OCI-LY1 (cell line): ENCODE results near the gene HDAC8.
"Not testable (repeated sequence)": the region's sequence is repeated elsewhere in the genome, so short reads cannot be mapped to it uniquely, and the experiment has no call there.

Source experiments
- EZH2 ChIP-seq: fragments of 200-600 bp; sonication (generic), shearing (Covaris generic); IDR thresholded peaks from 2 replicates; pipeline ENCODE4 v1.8.0; 2017; ENCODE audit warnings: borderline replicate concordance, mixed run types, mild to moderate bottlenecking, antibody characterized with exemption, low read length, moderate library complexity, mixed read lengths
- TF ChIP-seq, protein P1 (sequence below): fragments of 200-600 bp; sonication (generic), shearing (Covaris generic); IDR thresholded peaks from 2 replicates; pipeline ENCODE4 v1.5.1; 2017; ENCODE audit warnings: mild to moderate bottlenecking, antibody characterized with exemption, low read length, moderate library complexity, mixed read lengths

DNA sequence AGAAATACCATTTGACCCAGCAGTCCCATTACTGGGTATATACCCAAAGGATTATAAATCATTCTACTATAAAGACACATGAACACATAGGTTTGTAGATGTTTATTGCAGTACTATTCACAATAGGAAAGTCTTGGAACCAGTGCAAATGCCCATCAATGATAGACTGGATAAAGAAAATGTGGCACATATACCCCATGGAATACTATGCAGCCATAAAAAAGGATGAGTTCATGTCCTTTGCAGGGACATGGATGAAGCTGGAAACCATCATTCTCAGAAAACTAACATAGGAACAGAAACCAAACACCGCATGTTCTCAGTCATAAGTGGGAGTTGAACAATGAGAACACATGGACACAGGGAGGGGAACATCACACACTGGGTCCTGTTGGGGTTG lies 123.6 kb downstream of the HDAC8 start:
- TF ChIP-seq, protein P1, sequence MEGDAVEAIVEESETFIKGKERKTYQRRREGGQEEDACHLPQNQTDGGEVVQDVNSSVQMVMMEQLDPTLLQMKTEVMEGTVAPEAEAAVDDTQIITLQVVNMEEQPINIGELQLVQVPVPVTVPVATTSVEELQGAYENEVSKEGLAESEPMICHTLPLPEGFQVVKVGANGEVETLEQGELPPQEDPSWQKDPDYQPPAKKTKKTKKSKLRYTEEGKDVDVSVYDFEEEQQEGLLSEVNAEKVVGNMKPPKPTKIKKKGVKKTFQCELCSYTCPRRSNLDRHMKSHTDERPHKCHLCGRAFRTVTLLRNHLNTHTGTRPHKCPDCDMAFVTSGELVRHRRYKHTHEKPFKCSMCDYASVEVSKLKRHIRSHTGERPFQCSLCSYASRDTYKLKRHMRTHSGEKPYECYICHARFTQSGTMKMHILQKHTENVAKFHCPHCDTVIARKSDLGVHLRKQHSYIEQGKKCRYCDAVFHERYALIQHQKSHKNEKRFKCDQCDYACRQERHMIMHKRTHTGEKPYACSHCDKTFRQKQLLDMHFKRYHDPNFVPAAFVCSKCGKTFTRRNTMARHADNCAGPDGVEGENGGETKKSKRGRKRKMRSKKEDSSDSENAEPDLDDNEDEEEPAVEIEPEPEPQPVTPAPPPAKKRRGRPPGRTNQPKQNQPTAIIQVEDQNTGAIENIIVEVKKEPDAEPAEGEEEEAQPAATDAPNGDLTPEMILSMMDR: not testable (repeated sequence)
- TF ChIP-seq EZH2: not testable (repeated sequence)
